ENCODE results near the gene OR3A2. TPM values are rescaled to one million over a fixed set of nuclear protein-coding genes. Genes with fewer than 3 reads are reported as not detected.
"Not testable (repeated sequence)": the region's sequence is repeated elsewhere in the genome, so short reads cannot be mapped to it uniquely, and the experiment has no call there.

Gene OR3A2
- total RNA-seq, 2 experiments from 2014 or later = 1.8 to 2.7 TPM

DNA sequence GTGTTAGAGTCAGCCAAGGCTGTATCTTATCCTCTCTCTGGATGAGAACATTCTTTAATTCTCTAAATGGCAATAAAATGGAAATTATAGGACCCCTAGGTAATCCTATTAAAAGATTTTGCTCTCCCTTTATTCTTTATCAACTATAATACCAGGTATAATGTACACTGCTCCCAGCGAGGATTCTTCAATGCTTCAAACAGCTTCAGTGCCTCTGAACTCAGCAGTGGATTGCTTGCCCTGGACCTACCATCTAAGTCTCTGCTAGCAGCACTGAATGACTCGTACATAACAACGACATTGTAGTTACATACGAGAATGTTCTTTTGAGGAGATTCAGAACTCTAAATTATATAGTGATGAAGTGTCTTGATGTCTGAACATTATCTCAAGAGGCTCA lies 3.7 kb upstream of the OR3A2 start:
- DNase-seq (no peak), ATAC-seq (no peak)
- Mint-ChIP-seq H3K27me3 (peaks cover 25% of the 10 kb centered on the region), H3K4me3 (no peak overlapping the region), H3K36me3 (ENCODE audit: low read depth) (no peaks in the 10 kb centered on the region), H3K27ac (no peak overlapping the region), H3K9me3 (no peaks in the 10 kb centered on the region), H3K4me1 (ENCODE audit: low read depth) (no peaks in the 10 kb centered on the region)
- ChIA-PET POLR2A (interaction anchor here (0.7 kb wide), 1 partner anchor 13 kb away, joined by 3 read pairs; no protein-coding TSS in a partner anchor), CTCF (interaction anchor here (1.7 kb wide), 1 partner anchor 13 kb away, joined by 6 read pairs; no protein-coding TSS in a partner anchor)
- intact Hi-C loops (cut with micrococcal nuclease) = no loop called here
- TF ChIP-seq, protein P1, sequence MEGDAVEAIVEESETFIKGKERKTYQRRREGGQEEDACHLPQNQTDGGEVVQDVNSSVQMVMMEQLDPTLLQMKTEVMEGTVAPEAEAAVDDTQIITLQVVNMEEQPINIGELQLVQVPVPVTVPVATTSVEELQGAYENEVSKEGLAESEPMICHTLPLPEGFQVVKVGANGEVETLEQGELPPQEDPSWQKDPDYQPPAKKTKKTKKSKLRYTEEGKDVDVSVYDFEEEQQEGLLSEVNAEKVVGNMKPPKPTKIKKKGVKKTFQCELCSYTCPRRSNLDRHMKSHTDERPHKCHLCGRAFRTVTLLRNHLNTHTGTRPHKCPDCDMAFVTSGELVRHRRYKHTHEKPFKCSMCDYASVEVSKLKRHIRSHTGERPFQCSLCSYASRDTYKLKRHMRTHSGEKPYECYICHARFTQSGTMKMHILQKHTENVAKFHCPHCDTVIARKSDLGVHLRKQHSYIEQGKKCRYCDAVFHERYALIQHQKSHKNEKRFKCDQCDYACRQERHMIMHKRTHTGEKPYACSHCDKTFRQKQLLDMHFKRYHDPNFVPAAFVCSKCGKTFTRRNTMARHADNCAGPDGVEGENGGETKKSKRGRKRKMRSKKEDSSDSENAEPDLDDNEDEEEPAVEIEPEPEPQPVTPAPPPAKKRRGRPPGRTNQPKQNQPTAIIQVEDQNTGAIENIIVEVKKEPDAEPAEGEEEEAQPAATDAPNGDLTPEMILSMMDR (IDR thresholded peaks at IDR 0.05) = no peak

DNA sequence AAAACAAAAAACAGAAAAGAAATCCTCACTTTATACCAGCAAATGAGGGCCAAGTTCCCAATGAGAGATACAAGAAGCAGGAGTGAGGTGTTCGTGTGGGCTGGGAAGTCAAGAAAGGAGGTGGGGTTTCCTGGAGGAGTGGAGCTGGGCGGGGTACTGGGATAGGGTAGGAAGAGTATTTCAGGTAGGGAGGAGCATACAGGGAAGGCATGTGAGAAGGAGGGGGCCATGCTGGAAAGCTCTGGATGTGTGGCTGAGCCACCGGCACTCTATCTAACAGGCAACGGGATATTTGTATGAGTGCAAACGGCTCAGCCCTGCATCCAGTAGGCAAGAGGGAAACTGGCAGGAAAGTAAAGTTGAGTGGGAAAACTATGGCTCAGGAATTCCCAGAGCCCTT lies 4.2 kb downstream of the OR3A2 start:
- ChIA-PET CTCF (no interaction called here), POLR2A (interaction anchor here (0.8 to 1.0 kb wide), 2 partner anchors 11 to 237 kb away, joined by 3 read pairs; no protein-coding TSS in a partner anchor)
- peaks cover 11% of the 10 kb centered on the region for H3K27me3 Mint-ChIP-seq
- H3K9me3 Mint-ChIP-seq = no peaks in the 10 kb centered on the region
- DNase-seq = no peak
- no peak overlapping the region for H3K4me3 Mint-ChIP-seq
- H3K27ac Mint-ChIP-seq = no peak overlapping the region
- H3K4me1 Mint-ChIP-seq (ENCODE audit: low read depth) = no peaks in the 10 kb centered on the region
- H3K36me3 Mint-ChIP-seq (ENCODE audit: low read depth) = no peaks in the 10 kb centered on the region
- TF ChIP-seq, protein P1 (IDR thresholded peaks at IDR 0.05) = no peak
- no peak for ATAC-seq
- intact Hi-C loops (cut with micrococcal nuclease) = no loop called here

DNA sequence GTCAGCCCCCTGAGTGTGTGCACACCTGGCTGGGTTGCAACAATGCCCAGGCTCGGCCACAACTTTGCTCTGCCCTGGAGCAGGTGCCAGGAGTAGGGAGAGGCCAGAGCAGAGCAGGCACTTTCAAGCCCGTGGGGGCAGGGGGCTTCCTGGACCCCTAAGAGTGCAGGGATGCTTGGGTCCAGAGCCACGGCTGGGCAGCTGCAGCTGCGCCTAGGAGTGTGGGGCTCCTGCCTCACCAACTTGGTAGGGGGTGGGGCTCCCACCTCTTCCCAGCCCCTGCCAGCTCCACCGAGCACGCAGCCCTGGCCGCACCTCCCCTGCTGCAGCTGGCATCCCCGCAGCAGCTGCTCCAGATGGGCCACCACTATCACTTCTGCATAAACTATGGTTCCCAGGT lies 7.8 kb downstream of the OR3A2 start:
- ChIA-PET POLR2A (no interaction called here), CTCF (no interaction called here)
- H3K27me3 Mint-ChIP-seq = peaks cover 2% of the 10 kb centered on the region
- H3K36me3 Mint-ChIP-seq (ENCODE audit: low read depth) = no peaks in the 10 kb centered on the region
- H3K9me3 Mint-ChIP-seq = peaks cover 6% of the 10 kb centered on the region
- TF ChIP-seq, protein P1 (IDR thresholded peaks at IDR 0.05) = no peak
- DNase-seq = no peak
- intact Hi-C loops (cut with micrococcal nuclease) = no loop called here
- H3K27ac Mint-ChIP-seq = no peak overlapping the region
- H3K4me3 Mint-ChIP-seq = no peak overlapping the region
- ATAC-seq = no peak
- H3K4me1 Mint-ChIP-seq (ENCODE audit: low read depth) = no peaks in the 10 kb centered on the region

DNA sequence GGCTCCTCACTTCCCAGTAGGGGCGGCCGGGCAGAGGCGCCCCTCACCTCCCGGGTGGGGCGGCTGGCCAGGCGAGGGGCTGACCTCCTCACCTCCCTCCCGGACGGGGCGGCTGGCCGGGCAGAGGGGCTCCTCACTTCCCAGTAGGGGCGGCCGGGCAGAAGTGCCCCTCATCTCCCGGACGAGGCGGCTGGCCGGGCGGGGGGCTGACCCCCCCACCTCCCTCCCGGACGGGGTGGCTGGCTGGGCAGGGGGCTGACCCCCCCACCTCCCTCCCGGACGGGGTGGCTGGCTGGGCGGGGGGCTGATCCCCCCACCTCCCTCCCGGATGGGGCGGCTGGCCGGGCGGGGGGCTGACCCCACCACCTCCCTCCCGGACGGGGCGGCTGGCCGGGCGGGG lies 14.9 kb downstream of the OR3A2 start:
- H3K36me3 Mint-ChIP-seq (ENCODE audit: low read depth); CTCF ChIA-PET; DNase-seq; H3K27ac Mint-ChIP-seq; H3K27me3 Mint-ChIP-seq; H3K4me3 Mint-ChIP-seq; ATAC-seq; POLR2A ChIA-PET; intact Hi-C loops (cut with micrococcal nuclease); H3K4me1 Mint-ChIP-seq (ENCODE audit: low read depth): not testable (repeated sequence)
- H3K9me3 Mint-ChIP-seq = peaks cover 10% of the 10 kb centered on the region

DNA sequence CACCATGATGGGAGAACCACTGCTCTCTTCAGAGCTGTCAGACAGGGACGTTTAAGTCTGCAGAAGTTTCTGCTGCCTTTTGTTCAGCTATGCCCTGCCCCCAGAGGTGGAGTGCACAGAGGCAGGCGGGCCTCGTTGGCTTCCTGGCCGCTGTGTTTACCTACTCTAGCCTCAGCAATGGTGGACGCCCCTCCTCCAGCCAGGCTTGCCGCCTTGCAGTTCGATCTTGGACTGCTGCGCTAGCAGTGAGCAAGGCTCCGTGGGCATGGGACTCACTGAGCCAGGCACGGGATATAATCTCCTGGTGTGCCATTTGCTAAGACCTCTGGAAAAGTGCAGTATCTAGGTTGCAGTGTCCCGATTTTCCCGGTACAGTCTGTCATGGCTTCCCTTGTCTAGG lies 43.3 kb downstream of the OR3A2 start:
- H3K27ac Mint-ChIP-seq; H3K36me3 Mint-ChIP-seq (ENCODE audit: low read depth); CTCF ChIA-PET; H3K4me1 Mint-ChIP-seq (ENCODE audit: low read depth); intact Hi-C loops (cut with micrococcal nuclease); H3K9me3 Mint-ChIP-seq; ATAC-seq; DNase-seq; H3K4me3 Mint-ChIP-seq; POLR2A ChIA-PET: not testable (repeated sequence)
- peaks cover 14% of the 10 kb centered on the region for H3K27me3 Mint-ChIP-seq

DNA sequence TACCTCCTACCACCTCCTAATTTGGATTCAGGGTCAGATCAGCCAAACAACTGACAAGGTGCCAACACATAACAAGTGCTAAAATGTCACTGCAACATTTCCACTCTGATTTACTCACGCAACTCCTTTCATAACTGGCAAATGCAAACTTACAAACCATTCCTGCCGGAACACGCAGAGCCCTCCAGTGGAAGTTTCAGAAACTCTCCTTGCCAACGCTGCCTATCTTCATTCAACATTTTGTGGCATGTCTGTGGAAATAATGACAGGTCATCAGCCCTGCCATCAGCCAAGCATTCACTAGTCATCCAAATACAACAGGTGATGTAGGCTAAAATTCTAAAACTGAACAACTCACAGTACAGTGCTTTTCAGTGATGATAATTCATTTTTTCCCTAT lies 50.2 kb downstream of the OR3A2 start:
- peaks cover 2% of the 10 kb centered on the region for H3K36me3 Mint-ChIP-seq (ENCODE audit: low read depth)
- intact Hi-C loops (cut with micrococcal nuclease) = no loop called here

More for the DNA sequence above, 50.2 kb downstream of the OR3A2 start:
- CTCF ChIA-PET = no interaction called here
- TF ChIP-seq, protein P1 (IDR thresholded peaks at IDR 0.05) = no peak
- ATAC-seq (no peak), DNase-seq (no peak)
- POLR2A ChIA-PET = no interaction called here
- Mint-ChIP-seq H3K4me3 (no peak overlapping the region), H3K9me3 (peaks cover 11% of the 10 kb centered on the region), H3K27me3 (peaks cover 7% of the 10 kb centered on the region), H3K27ac (no peak overlapping the region), H3K4me1 (ENCODE audit: low read depth) (no peaks in the 10 kb centered on the region)

Data from activated CD8-positive, alpha-beta T cell treated with anti-CD3 and anti-CD28 coated beads for 36 hours (primary cell).